Cortex of kidney (tissue), 1 donor: ENCODE results near the gene HOXC6.

ENCODE experiments used
- DNase-seq: peaks from one replicate; lab custom pipeline; 2025; lab: John Stamatoyannopoulos, UW

The HOXC6 gene

GRCh38 chr12:54016051-54016450 is 12.2 kb upstream of the HOXC6 start:
- no peak for DNase-seq

DNA sequence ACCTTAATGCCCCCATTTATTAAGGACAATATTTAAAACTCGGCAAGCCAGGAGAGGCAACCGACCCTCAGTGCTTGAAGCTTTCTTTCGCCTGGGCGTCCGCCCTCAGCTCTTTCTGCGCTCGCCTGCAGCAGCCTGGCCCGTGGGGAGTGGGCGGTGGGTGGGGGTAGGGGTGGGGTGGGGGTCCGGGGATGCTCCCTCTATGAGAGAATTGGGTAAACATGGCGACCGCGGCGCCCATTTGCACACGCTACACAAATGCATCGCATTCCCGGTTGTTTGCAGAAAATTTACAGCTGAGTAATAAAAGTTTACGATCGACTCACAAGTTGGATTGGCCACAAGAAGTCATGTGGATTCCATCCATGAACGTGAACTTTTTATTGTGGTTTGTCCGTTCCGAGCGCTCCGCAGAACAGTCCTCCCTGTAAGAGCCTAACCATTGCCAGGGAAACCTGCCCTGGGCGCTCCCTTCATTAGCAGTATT is 11.7 kb upstream of the HOXC6 start:
- DNase-seq = no peak

- DNase-seq = no peak
These were observed 11.0 kb upstream of the HOXC6 start for GRCh38 chr12:54017027-54017788.

DNA sequence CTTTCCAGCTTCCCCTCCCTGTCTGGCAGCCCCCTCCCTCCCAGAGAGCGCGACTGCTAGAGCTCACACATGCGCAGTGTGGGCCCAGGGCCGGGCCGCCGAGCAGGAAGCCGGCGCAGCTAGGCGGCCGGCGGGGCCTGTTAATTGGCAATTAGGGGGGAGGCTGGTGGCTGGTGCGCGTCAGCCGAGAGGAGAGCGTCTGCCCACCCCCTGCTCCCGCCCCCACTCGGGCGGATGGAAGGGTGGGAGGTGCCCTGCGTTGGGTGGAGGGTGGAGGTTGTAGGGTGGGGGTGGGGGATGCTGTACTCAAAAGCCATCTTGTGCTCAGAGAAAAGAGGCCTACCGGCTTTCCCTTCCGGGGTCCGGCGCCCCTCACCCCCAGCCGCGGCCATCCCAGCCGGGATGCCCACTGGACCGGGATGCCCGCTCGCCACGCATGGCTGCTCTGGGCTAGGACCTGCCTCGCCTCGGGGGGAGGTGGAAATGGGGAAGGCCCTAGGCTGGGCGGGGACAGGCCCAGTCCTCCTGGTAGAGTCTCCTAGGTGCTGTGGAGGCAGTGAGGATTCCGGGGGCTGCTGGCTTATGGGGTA is 10.3 kb upstream of the HOXC6 start:
- peak; percentile 84 for DNase-seq

- DNase-seq = no peak
These were observed 9.7 kb upstream of the HOXC6 start for GRCh38 chr12:54018468-54018984.

- no peak for DNase-seq
These were observed 9.0 kb upstream of the HOXC6 start for GRCh38 chr12:54019091-54019811.

- DNase-seq = no peak
These were observed 8.2 kb upstream of the HOXC6 start for GRCh38 chr12:54019924-54020590.

DNA sequence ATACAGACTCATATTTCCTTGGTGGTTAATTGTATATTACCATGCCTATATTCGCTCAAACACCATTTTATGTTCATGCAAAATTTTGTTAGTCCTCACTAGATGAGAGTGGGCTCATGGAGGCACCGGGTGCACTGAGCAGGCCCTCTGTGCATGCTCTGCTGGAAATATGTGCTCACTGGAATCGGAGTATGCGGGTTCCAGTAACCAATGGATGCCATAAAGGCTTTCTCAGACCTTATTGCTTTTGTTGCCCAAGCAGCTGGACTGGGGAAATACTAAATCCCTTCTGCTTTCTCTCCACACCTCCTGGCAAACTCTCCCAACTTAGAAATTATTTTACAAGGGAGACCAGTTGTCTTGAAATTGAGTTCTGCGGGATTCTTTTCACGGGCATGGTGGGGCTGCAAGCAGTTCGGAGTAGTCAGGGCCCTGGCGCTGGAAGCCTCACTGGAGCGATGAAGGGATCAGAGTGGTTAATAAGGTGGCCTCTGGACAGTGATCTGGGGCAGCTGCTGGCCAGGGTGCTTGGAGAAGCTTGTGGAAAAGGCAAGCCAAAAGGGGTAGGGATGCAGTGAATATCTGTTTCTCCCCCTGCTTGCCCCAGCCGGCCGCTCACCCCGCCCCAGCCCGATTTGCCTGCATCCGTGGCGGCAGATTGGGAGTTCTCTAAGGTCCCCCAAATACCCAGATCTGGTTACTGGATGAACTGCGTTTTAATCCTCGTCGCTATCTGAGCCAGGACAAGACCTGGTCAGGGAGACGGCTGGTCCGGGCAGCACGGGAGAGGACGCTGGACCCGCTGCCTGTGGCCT is 7.4 kb upstream of the HOXC6 start:
- no peak for DNase-seq

GRCh38 chr12:54021432-54022013 is 6.7 kb upstream of the HOXC6 start:
- no peak for DNase-seq

DNA sequence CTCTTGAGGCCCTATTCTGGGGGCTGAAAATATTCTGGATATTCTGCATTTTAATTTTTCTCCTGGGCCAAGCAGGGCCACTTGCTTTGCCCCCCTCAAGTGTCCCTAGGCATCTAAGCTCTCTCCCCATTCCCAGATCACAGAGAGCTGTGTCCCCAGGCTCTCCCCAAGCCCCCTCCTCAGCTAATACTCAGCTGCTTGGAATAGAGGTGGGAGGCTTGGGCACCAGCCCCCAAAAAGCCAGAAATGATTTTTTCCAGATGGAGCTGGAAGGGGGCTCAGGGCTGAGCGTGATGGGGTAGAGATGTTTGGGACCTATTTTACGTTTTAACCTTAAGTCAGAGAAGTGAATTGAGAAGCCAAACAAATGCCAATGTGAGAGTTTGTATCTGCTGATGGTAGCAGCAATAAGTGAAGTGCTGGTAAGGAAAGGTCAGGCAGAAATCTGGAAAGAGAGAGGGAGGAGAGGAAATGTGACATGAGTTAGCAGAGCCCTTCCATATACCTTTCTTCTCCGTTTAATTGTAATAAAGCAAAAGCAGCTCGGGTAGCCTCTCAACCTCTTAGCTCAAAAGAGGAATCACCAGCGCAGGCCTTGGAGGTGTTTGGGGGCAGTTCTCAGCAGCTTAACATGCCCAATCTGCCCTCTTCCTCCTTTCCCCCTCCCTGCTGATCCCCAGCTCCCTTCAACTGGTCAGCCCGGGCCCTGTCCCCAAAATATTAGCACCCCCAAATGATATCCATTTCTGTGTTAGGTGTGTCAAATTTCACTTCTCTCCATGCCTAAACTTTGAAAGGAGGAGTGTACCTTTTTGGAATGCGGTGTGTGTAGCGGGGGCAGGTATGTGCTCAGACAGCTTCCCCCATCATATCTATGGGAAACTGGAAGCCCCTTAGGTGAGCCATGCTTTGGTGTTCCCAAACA is 5.0 kb upstream of the HOXC6 start:
- DNase-seq = no peak

DNA sequence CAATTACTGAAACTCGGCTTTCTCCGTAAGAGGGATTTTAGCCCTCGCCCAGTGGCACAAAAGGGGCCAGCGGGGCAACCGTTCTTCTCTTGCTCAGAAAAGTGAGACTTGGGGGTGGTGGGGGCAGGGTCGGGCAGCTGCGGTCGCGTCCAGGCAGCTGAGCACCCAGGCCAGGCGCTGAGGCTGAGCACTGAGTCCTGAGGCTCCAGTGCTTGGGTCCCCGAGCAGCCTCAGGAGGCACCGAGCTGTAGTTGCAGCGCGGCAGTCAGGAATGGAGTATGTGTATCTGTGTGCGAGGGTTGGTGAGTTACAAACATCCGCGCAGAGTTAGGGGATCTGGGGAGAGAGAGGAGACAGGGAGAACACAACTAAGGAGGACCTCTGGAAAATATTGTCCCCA is 4.1 kb upstream of the HOXC6 start:
- no peak for DNase-seq

GRCh38 chr12:54024581-54025305 is 3.5 kb upstream of the HOXC6 start:
- no peak for DNase-seq

GRCh38 chr12:54025499-54026405 is 2.5 kb upstream of the HOXC6 start:
- DNase-seq = no peak

- no peak for DNase-seq
These were observed 1.4 kb upstream of the HOXC6 start for GRCh38 chr12:54026640-54027441.

GRCh38 chr12:54027442-54027786 is 826 bp upstream of the HOXC6 start:
- no peak for DNase-seq

DNA sequence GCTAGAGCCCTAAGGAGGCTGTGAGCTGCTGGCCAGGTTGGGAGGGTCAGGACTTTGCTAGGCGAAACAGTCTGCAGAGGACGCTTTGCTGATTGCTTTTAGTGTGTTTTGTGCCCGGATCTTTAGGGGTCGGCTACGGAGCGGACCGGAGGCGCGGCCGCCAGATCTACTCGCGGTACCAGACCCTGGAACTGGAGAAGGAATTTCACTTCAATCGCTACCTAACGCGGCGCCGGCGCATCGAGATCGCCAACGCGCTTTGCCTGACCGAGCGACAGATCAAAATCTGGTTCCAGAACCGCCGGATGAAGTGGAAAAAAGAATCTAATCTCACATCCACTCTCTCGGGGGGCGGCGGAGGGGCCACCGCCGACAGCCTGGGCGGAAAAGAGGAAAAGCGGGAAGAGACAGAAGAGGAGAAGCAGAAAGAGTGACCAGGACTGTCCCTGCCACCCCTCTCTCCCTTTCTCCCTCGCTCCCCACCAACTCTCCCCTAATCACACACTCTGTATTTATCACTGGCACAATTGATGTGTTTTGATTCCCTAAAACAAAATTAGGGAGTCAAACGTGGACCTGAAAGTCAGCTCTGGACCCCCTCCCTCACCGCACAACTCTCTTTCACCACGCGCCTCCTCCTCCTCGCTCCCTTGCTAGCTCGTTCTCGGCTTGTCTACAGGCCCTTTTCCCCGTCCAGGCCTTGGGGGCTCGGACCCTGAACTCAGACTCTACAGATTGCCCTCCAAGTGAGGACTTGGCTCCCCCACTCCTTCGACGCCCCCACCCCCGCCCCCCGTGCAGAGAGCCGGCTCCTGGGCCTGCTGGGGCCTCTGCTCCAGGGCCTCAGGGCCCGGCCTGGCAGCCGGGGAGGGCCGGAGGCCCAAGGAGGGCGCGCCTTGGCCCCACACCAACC is 1.5 kb downstream of the HOXC6 start:
- no peak for DNase-seq
